ENCODE data around the gene NCK1.

GRCh38 chr3:136938334-136938733, 76.3 kb downstream of the NCK1 start:
- TF ChIP-seq CTCF (IDR thresholded peaks at IDR 0.05) (no peak), POLR2A (IDR thresholded peaks at IDR 0.05) (no peak)

Measured in uterus (tissue), 2 donors.